GM12878 (cell line): Measurements from ENCODE around the gene SLC39A11. TPM values are rescaled to one million over a fixed set of nuclear protein-coding genes. Genes with fewer than 3 reads are reported as not detected.

ENCODE experiments used
- ATAC-seq: fragments of 200-7000 bp; cut with Tn5 transposase; 3 replicates; pipeline ENCODE4 v1.9.1; 2020; ENCODE audit warnings: mild to moderate bottlenecking, moderate library complexity
- BruUV-seq: library from RNA; stranded (reverse); fragments of 400-500 nt; replicated peaks from 2 replicates; lab custom pipeline; 2021; lab: Mats Ljungman, UMichigan
- CTCF ChIA-PET: fragments of 300-600 bp; sonication (Branson Sonifier 250); formaldehyde crosslinking; extraction: SDS; loops from one replicate; lab custom pipeline; 2021; ENCODE audit warnings: inconsistent platforms; lab: Yijun Ruan, JAX
- POLR2A ChIA-PET: fragments of 350-600 bp; formaldehyde crosslinking; extraction: SDS; loops from one replicate; lab custom pipeline; 2021; ENCODE audit warnings: inconsistent platforms; lab: Charles Lee
- RAD21 ChIA-PET: fragments of 300-600 bp; sonication (Branson Sonifier 250); formaldehyde crosslinking; loops from one replicate; lab custom pipeline; 2023; ENCODE audit warnings: antibody characterized with exemption; ENCODE audit not compliant: unreplicated experiment; lab: Charles Lee
- SMC1A ChIA-PET: fragments of 300-600 bp; sonication (Branson Sonifier 250); formaldehyde crosslinking; loops from one replicate; lab custom pipeline; 2023; ENCODE audit not compliant: unreplicated experiment, uncharacterized antibody; lab: Charles Lee
- DNase-seq: peaks from one replicate; pipeline ENCODE4 v3.0.0-alpha.2; 2011; ENCODE audit warnings: low read depth, low spot score
- FAIRE-seq: peaks from 3 replicates; lab custom pipeline; 2011; peaks lifted over from hg19 to GRCh38; lab: Jason Lieb, UNC
- H2AFZ ChIP-seq: 2 replicates; pipeline ENCODE4 v1.6.0; 2011; ENCODE audit warnings: low read depth, low read length, control low read depth; ENCODE audit not compliant: control insufficient read depth
- H3K27ac ChIP-seq: 2 replicates; pipeline ENCODE4 v1.5.1; 2011; ENCODE audit warnings: control low read depth; ENCODE audit not compliant: control insufficient read depth, insufficient read depth
- H3K27me3 ChIP-seq, 2 experiments: replicated peaks in 1 of 2; 2 replicates each; pipeline versions ENCODE4 v1.6.0 to v1.6.1; 2011; ENCODE audit warnings: low read length in 1 of 2; ENCODE audit not compliant: control insufficient read depth in 2 of 2, insufficient read depth in 2 of 2
- H3K36me3 ChIP-seq, 2 experiments: 2 replicates each; pipeline ENCODE4 v1.5.1; 2011; ENCODE audit warnings: low read length in 1 of 2; ENCODE audit not compliant: control insufficient read depth in 2 of 2, insufficient read depth in 2 of 2
- H3K4me1 ChIP-seq: 2 replicates; pipeline ENCODE4 v1.6.1; 2011; ENCODE audit warnings: mild to moderate bottlenecking, low read length, moderate library complexity, mixed read lengths; ENCODE audit not compliant: control insufficient read depth, insufficient read depth
- H3K4me2 ChIP-seq: 2 replicates; pipeline ENCODE4 v1.6.0; 2011; ENCODE audit warnings: control low read depth; ENCODE audit not compliant: control insufficient read depth, insufficient read depth
- H3K4me3 ChIP-seq: fragments of 200-600 bp; sonication (generic); 2 replicates; pipeline ENCODE4 v1.5.1; 2016
- H3K79me2 ChIP-seq: 2 replicates; pipeline ENCODE4 v1.6.0; 2011; ENCODE audit warnings: low read length; ENCODE audit not compliant: control insufficient read depth, insufficient read depth
- H3K9ac ChIP-seq: 2 replicates; pipeline ENCODE4 v1.8.0; 2011; ENCODE audit warnings: low read length, control low read depth, mixed read lengths; ENCODE audit not compliant: control insufficient read depth, insufficient read depth
- H3K9me3 ChIP-seq: replicated peaks from 3 replicates; pipeline ENCODE4 v1.5.1; 2011; ENCODE audit warnings: mild to moderate bottlenecking, low read length; ENCODE audit not compliant: control insufficient read depth, insufficient read depth
- H4K20me1 ChIP-seq: 2 replicates; pipeline ENCODE4 v1.6.0; 2011; ENCODE audit not compliant: control insufficient read depth, insufficient read depth
- BCL11A ChIP-seq: IDR thresholded peaks from 2 replicates; pipeline ENCODE4 v1.6.1; 2011; ENCODE audit warnings: low read depth, low read length
- CBX3 ChIP-seq: fragments of 200-600 bp; sonication (generic); IDR thresholded peaks from 2 replicates; pipeline ENCODE4 v1.6.1; 2016; ENCODE audit warnings: low read depth, borderline replicate concordance
- CREM ChIP-seq: IDR thresholded peaks from 2 replicates; pipeline ENCODE4 v1.6.1; 2014; ENCODE audit warnings: antibody characterized with exemption, low read depth
- EED ChIP-seq: sonication (generic); IDR thresholded peaks from 2 replicates; pipeline ENCODE4 v1.6.1; 2016; ENCODE audit warnings: antibody characterized with exemption, low read depth
- ESRRA ChIP-seq: IDR thresholded peaks from 2 replicates; pipeline ENCODE4 v1.6.1; 2012; ENCODE audit warnings: mild to moderate bottlenecking, low read length, improper control_type of control experiment
- EZH2 ChIP-seq: IDR thresholded peaks from 2 replicates; pipeline ENCODE4 v1.6.1; 2012; ENCODE audit warnings: low read depth, mild to moderate bottlenecking, control low read depth, inconsistent platforms, low read length, borderline replicate concordance; ENCODE audit not compliant: control insufficient read depth
- HDAC6 ChIP-seq: fragments of 200-600 bp; sonication (generic); IDR thresholded peaks from one replicate; pipeline ENCODE4 v1.8.0; 2017; ENCODE audit warnings: antibody characterized with exemption; ENCODE audit not compliant: unreplicated experiment
- HDGF ChIP-seq: fragments of 450-650 bp; IDR thresholded peaks from 2 replicates; pipeline ENCODE4 v1.6.1; 2016; ENCODE audit warnings: antibody characterized with exemption
- NBN ChIP-seq: fragments of 450-650 bp; IDR thresholded peaks from 2 replicates; pipeline ENCODE4 v1.6.1; 2016
- NFIC ChIP-seq: IDR thresholded peaks from 2 replicates; pipeline ENCODE4 v1.6.1; 2012; ENCODE audit warnings: low read depth, mild to moderate bottlenecking, inconsistent platforms, low read length, moderate library complexity
- NFYA ChIP-seq: IDR thresholded peaks from 2 replicates; pipeline ENCODE4 v1.6.1; 2011; ENCODE audit warnings: low read depth, mild to moderate bottlenecking, low read length, improper control_type of control experiment, borderline replicate concordance
- RBBP5 ChIP-seq: fragments of 200-600 bp; sonication (generic); conservative IDR thresholded peaks from 2 replicates; pipeline ENCODE4 v1.6.1; 2016
- TARDBP ChIP-seq: IDR thresholded peaks from 2 replicates; pipeline ENCODE4 v1.6.1; 2016; ENCODE audit warnings: borderline replicate concordance
- TCF3 ChIP-seq: IDR thresholded peaks from 2 replicates; pipeline ENCODE4 v1.6.1; 2012; ENCODE audit warnings: low read depth, mild to moderate bottlenecking, low read length, borderline replicate concordance; ENCODE audit not compliant: insufficient read depth
- USF1 ChIP-seq: IDR thresholded peaks from 2 replicates; pipeline ENCODE4 v1.6.1; 2011; ENCODE audit warnings: borderline replicate concordance, low read depth, mild to moderate bottlenecking, moderate library complexity, mixed read lengths, low read length; ENCODE audit not compliant: insufficient read depth; ENCODE audit errors: extremely low read length
- WGBS: methylation state at CpG from one replicate; pipeline ENCODE4 v1.1.6; 2016; ENCODE audit warnings: low lambda C conversion rate; ENCODE audit not compliant: insufficient replicate concordance, insufficient coverage; ENCODE audit errors: missing lambda C conversion rate; 5-methylcytosine and 5-hydroxymethylcytosine counted together
- in situ Hi-C: fragments of 300-500 bp; cut with MboI; formaldehyde crosslinking; loops from 9 replicates; pipeline ENCODE4 v1.14.3; 2018; ENCODE audit warnings: mixed read lengths
- intact Hi-C: fragments of 100-400 bp; cut with micrococcal nuclease; formaldehyde crosslinking; loops from one replicate; pipeline ENCODE4 v1.14.2; 2022; ENCODE audit not compliant: unreplicated experiment
- polyA plus RNA-seq, 11 experiments: library from polyadenylated mRNA; depleted of rRNA in 4 of 11; unstranded in 6 of 11; stranded (reverse) in 5 of 11; fragments of >200 nt; fragmentation: Nextera tagmentation in 4 of 11; fragmentation: Illumina TruSeq in 1 of 11; extraction: Ambion mirVana in 4 of 11; extraction: Trizol in 1 of 11; gene quantifications; 1 replicate in 1 of 11; 2 replicates in 10 of 11; pipeline versions ENCODE4 v1.2.1 to v1.2.3, GENCODE V29; 2011 to 2016; ENCODE audit warnings: inconsistent platforms in 2 of 11, missing spikeins in 2 of 11, low read depth in 1 of 11
- total RNA-seq, 4 experiments: library from RNA; depleted of rRNA in 3 of 4; stranded (reverse); fragments of >200 nt in 3 of 4; fragmentation: Illumina TruSeq in 1 of 4; extraction: Trizol in 1 of 4; gene quantifications; 2 replicates each; pipeline versions ENCODE4 v1.2.1 to v1.2.3, GENCODE V29; 2013 to 2021

The SLC39A11 gene
- total and polyA plus RNA-seq, 10 of the 15 experiments (the other 5 are each of a cell fraction or from before 2014, with no cell fraction given) = 8.6 to 23.8 (median 14.0) TPM

DNA sequence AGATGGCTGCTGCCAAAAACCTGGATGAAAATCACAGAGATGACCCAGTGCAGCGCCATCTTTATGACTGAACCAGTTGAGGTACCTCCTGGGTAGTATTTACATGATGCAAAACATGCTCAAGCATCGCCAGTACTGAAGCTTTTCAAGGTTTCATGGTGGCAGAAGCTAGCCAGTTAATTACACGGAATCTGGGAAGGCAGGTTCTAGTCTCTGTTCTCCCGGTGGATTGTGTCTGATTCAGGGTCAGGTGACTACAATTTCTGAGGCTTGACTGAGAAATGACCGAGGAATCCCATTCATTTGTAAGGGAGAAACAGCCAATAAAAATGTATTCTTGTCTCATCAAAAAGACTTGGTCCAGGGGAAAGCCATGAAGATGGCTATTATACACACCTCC is 209.1 kb downstream of the SLC39A11 start:
- POLR2A ChIA-PET = no interaction called here
- Histone ChIP-seq H3K4me2 (no peak overlapping the region), H4K20me1 (no peaks in the 10 kb centered on the region), H3K9ac (no peak overlapping the region), H3K9me3 (peaks cover under 1% of the 10 kb centered on the region; the same call in 1 of the 3 replicates), H3K79me2 (no peaks in the 10 kb centered on the region), H3K4me1 (no peaks in the 10 kb centered on the region), H3K27ac (no peak overlapping the region), H2AFZ (no peak overlapping the region), H3K36me3 (peaks cover 0 to 2% of the 10 kb centered on the region in 2 experiments; a peak in 1 of 4 replicates), H3K27me3 (no peaks in the 10 kb centered on the region), H3K4me3 (no peak overlapping the region)
- ATAC-seq (no peak), FAIRE-seq (no peak), DNase-seq (no peak)
- in situ Hi-C loops (no loop called here), intact Hi-C loops (no loop called here)
- 99% methylated on average over 5 of the region's 5 CpGs for WGBS
- no TSS peak for BruUV-seq
- RAD21 ChIA-PET = interaction anchor here (0.6 kb wide), 1 partner anchor 12 kb away, joined by 3 read pairs; no protein-coding TSS in a partner anchor
- SMC1A ChIA-PET = interaction anchor here (1.3 kb wide), 1 partner anchor 38 kb away, joined by 3 read pairs; no protein-coding TSS in a partner anchor
- CTCF ChIA-PET = no interaction called here
- no peak for TF ChIP-seq NBN

DNA sequence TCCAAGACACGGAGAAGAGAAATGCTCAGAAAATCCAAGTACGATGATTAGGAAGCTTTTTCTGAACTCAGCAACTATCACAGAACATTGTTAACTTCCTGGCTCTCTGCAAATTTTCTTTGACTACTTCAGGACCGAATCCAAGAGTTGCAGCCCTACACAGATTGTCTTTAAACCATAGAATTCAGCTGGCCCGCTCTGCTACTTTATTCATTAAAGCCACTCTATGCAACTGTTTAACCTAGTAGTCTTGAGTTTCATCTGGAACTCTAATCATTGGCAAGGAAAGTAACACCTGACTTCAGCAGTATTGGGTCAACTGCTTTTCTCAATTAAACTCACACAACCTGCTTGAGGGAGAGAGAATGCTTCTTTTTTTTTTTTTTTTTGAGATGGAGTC is 210.1 kb downstream of the SLC39A11 start:
- ChIA-PET POLR2A (no interaction called here), CTCF (no interaction called here), SMC1A (no interaction called here), RAD21 (no interaction called here)
- no peak overlapping the region for H3K9ac ChIP-seq
- in situ Hi-C loops = no loop called here
- H2AFZ ChIP-seq = no peak overlapping the region
- H3K27me3 ChIP-seq = no peaks in the 10 kb centered on the region
- H3K27ac ChIP-seq = no peak overlapping the region
- 96% methylated on average over 4 of the region's 4 CpGs for WGBS
- no peaks in the 10 kb centered on the region for H3K4me1 ChIP-seq
- H3K4me3 ChIP-seq = no peak overlapping the region
- no TSS peak for BruUV-seq
- no peak overlapping the region for H3K4me2 ChIP-seq
- H3K79me2 ChIP-seq = no peaks in the 10 kb centered on the region
- DNase-seq = no peak
- intact Hi-C loops = no loop called here
- H3K9me3 ChIP-seq = peaks cover 4% of the 10 kb centered on the region; the same call in 2 of the 3 replicates
- ATAC-seq = no peak
- peaks cover 0 to 2% of the 10 kb centered on the region in 2 experiments; a peak in 1 of 4 replicates for H3K36me3 ChIP-seq
- TF ChIP-seq NFIC = no peak
- no peak for TF ChIP-seq BCL11A
- TF ChIP-seq TCF3 = no peak
- no peak for TF ChIP-seq HDAC6
- no peak for TF ChIP-seq HDGF
- no peak for TF ChIP-seq CREM
- no peak for TF ChIP-seq TARDBP
- TF ChIP-seq EED = no peak
- no peak for TF ChIP-seq EZH2
- no peak for TF ChIP-seq NFYA
- TF ChIP-seq USF1 = no peak
- no peak for TF ChIP-seq ESRRA
- no peak for TF ChIP-seq CBX3
- TF ChIP-seq RBBP5 = no peak
- H4K20me1 ChIP-seq = no peaks in the 10 kb centered on the region
- FAIRE-seq = no peak
